Neural progenitor cell (in vitro differentiated cells): ENCODE data around the gene SLC37A1. TPM values are rescaled to one million over a fixed set of nuclear protein-coding genes. Genes with fewer than 3 reads are reported as not detected.

Experiments used
- DNase-seq: peaks from one replicate; pipeline ENCODE4 v3.0.0-alpha.2; 2016; ENCODE audit warnings: low spot score
- H2AFZ ChIP-seq: fragments of 200-600 bp; sonication (generic); replicated peaks from 2 replicates; pipeline ENCODE4 v1.6.1; 2016; ENCODE audit warnings: antibody characterized with exemption
- H3F3A ChIP-seq: fragments of 200-600 bp; sonication (generic); 2 replicates; pipeline ENCODE4 v1.6.1; 2016; ENCODE audit warnings: antibody characterized with exemption, low read depth
- H3K27ac ChIP-seq: fragments of 200-600 bp; sonication (generic); 2 replicates; pipeline ENCODE4 v1.5.1; 2016; ENCODE audit warnings: mild to moderate bottlenecking
- H3K27me3 ChIP-seq: fragments of 200-600 bp; sonication (generic); 2 replicates; pipeline ENCODE4 v1.6.1; 2016; ENCODE audit warnings: mild to moderate bottlenecking, moderate library complexity
- H3K36me3 ChIP-seq: fragments of 200-600 bp; sonication (generic); 2 replicates; pipeline ENCODE4 v1.5.1; 2016
- H3K4me1 ChIP-seq: fragments of 200-600 bp; sonication (generic); 2 replicates; pipeline ENCODE4 v1.6.1; 2016; ENCODE audit warnings: mixed run types
- H3K4me2 ChIP-seq: fragments of 200-600 bp; sonication (generic); 2 replicates; pipeline ENCODE4 v1.6.1; 2016
- H3K4me3 ChIP-seq: fragments of 200-600 bp; sonication (generic); 2 replicates; pipeline ENCODE4 v1.5.1; 2016
- H3K79me2 ChIP-seq: fragments of 200-600 bp; sonication (generic); 2 replicates; pipeline ENCODE4 v1.6.1; 2016; ENCODE audit warnings: low read depth
- H3K9ac ChIP-seq: fragments of 200-600 bp; sonication (generic); 2 replicates; pipeline ENCODE4 v1.6.1; 2016
- H3K9me3 ChIP-seq: fragments of 200-600 bp; sonication (generic); 2 replicates; pipeline ENCODE4 v1.5.1; 2016; ENCODE audit warnings: low read depth
- H4K20me1 ChIP-seq: fragments of 200-600 bp; sonication (generic); 2 replicates; pipeline ENCODE4 v1.6.1; 2016; ENCODE audit warnings: low read depth
- H3K27ac Mint-ChIP-seq: 3 replicates; pipeline ENCODE4 v1.8.0; 2021; ENCODE audit warnings: mixed read lengths
- H3K27me3 Mint-ChIP-seq: 2 replicates; pipeline ENCODE4 v1.8.0; 2022; ENCODE audit warnings: low read depth, mild to moderate bottlenecking, inconsistent platforms, moderate library complexity, mixed read lengths; ENCODE audit not compliant: insufficient read depth
- H3K36me3 Mint-ChIP-seq: 3 replicates; pipeline ENCODE4 v1.8.0; 2021; ENCODE audit warnings: mixed read lengths
- H3K4me1 Mint-ChIP-seq: 3 replicates; pipeline ENCODE4 v1.8.0; 2021; ENCODE audit warnings: mixed read lengths
- H3K4me3 Mint-ChIP-seq: 3 replicates; pipeline ENCODE4 v1.8.0; 2021; ENCODE audit warnings: mild to moderate bottlenecking, moderate library complexity, mixed read lengths
- H3K9me3 Mint-ChIP-seq: 3 replicates; pipeline ENCODE4 v1.8.0; 2020; ENCODE audit warnings: mixed read lengths
- EZH2 ChIP-seq: fragments of 200-600 bp; sonication (generic); IDR thresholded peaks from 2 replicates; pipeline ENCODE4 v1.6.1; 2017; ENCODE audit warnings: antibody characterized with exemption, mild to moderate bottlenecking, moderate library complexity
- EZH2phosphoT487 ChIP-seq: fragments of 200-600 bp; sonication (generic); IDR thresholded peaks from 2 replicates; pipeline ENCODE4 v1.6.1; 2017; ENCODE audit warnings: antibody characterized with exemption
- total RNA-seq: library from RNA; depleted of rRNA; stranded (reverse); fragments of >200 nt; gene quantifications from 2 replicates; pipeline ENCODE4 v1.2.3, GENCODE V29; 2015; ENCODE audit warnings: low replicate concordance
- TF ChIP-seq, protein P1 (sequence below): fragments of 200-600 bp; sonication (generic); IDR thresholded peaks from 2 replicates; pipeline ENCODE4 v1.5.1; 2017; ENCODE audit warnings: antibody characterized with exemption, mild to moderate bottlenecking

The SLC37A1 gene
- total RNA-seq, 1 donor from 2014 or later: 1.2 TPM

DNA sequence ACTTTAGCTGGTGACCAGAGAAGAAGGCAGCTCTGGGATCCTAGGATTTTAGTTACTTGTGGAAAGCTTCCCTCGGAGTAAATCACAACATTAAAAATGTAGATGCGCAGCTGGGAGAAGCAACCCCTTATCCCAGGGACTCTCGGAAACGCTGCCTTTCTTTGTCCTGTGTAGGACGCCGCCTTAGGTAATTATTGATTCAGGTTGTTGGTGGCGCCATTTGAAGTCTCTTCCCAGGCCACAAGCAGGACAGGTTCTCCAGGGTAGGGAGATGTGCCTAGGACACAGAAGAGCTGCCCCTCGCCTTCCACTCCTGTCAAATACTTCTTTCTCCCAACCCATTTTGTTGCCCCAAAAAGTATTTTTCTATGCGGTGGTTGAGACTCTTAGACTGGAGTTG is 10.3 kb downstream of the SLC37A1 start:
- H3K9ac ChIP-seq: no peak overlapping the region
- H3F3A ChIP-seq: peaks cover 15% of the 10 kb centered on the region
- H2AFZ ChIP-seq: peak overlapping the region; percentile 55
- H3K27ac Mint-ChIP-seq: peak overlapping the region; percentile 65
- peaks cover 37% of the 10 kb centered on the region for H3K4me1 ChIP-seq
- H3K4me2 ChIP-seq: peak overlapping the region; percentile 72
- peaks cover 3% of the 10 kb centered on the region for H3K27me3 Mint-ChIP-seq
- H3K4me3 ChIP-seq: no peak overlapping the region
- no peak for TF ChIP-seq EZH2phosphoT487
- TF ChIP-seq EZH2: no peak
- TF ChIP-seq, protein P1, sequence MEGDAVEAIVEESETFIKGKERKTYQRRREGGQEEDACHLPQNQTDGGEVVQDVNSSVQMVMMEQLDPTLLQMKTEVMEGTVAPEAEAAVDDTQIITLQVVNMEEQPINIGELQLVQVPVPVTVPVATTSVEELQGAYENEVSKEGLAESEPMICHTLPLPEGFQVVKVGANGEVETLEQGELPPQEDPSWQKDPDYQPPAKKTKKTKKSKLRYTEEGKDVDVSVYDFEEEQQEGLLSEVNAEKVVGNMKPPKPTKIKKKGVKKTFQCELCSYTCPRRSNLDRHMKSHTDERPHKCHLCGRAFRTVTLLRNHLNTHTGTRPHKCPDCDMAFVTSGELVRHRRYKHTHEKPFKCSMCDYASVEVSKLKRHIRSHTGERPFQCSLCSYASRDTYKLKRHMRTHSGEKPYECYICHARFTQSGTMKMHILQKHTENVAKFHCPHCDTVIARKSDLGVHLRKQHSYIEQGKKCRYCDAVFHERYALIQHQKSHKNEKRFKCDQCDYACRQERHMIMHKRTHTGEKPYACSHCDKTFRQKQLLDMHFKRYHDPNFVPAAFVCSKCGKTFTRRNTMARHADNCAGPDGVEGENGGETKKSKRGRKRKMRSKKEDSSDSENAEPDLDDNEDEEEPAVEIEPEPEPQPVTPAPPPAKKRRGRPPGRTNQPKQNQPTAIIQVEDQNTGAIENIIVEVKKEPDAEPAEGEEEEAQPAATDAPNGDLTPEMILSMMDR: no peak
- no peaks in the 10 kb centered on the region for H3K9me3 Mint-ChIP-seq
- DNase-seq: no peak
- no peaks in the 10 kb centered on the region for H3K36me3 ChIP-seq
- H3K9me3 ChIP-seq: no peaks in the 10 kb centered on the region
- no peaks in the 10 kb centered on the region for H3K27me3 ChIP-seq
- H3K4me3 Mint-ChIP-seq: peak overlapping the region; percentile 75
- H3K4me1 Mint-ChIP-seq: peaks cover 49% of the 10 kb centered on the region
- H4K20me1 ChIP-seq: no peaks in the 10 kb centered on the region
- H3K36me3 Mint-ChIP-seq: no peaks in the 10 kb centered on the region
- H3K79me2 ChIP-seq: no peaks in the 10 kb centered on the region
- H3K27ac ChIP-seq: peak overlapping the region; percentile 57

- H3K79me2 ChIP-seq: no peaks in the 10 kb centered on the region
- H3K4me2 ChIP-seq: peak overlapping the region; percentile 72
- Mint-ChIP-seq H3K9me3 (no peaks in the 10 kb centered on the region), H3K4me3 (peak overlapping the region; percentile 75), H3K27me3 (peaks cover 3% of the 10 kb centered on the region), H3K4me1 (peaks cover 49% of the 10 kb centered on the region), H3K36me3 (no peaks in the 10 kb centered on the region), H3K27ac (peak overlapping the region; percentile 65)
- H3K27ac ChIP-seq: peak overlapping the region; percentile 57
- no peaks in the 10 kb centered on the region for H3K36me3 ChIP-seq
- H3F3A ChIP-seq: peaks cover 15% of the 10 kb centered on the region
- H4K20me1 ChIP-seq: no peaks in the 10 kb centered on the region
- no peak overlapping the region for H3K9ac ChIP-seq
- TF ChIP-seq EZH2 (no peak), EZH2phosphoT487 (no peak)
- TF ChIP-seq, protein P1: no peak
- H2AFZ ChIP-seq: peak overlapping the region; percentile 55
- no peaks in the 10 kb centered on the region for H3K27me3 ChIP-seq
- peaks cover 37% of the 10 kb centered on the region for H3K4me1 ChIP-seq
- peak; percentile 75 for DNase-seq
- no peaks in the 10 kb centered on the region for H3K9me3 ChIP-seq
- peak overlapping the region; percentile 30 for H3K4me3 ChIP-seq
Observed at GRCh38 chr21:42524341-42525028, 10.8 kb downstream of the SLC37A1 start.

DNA sequence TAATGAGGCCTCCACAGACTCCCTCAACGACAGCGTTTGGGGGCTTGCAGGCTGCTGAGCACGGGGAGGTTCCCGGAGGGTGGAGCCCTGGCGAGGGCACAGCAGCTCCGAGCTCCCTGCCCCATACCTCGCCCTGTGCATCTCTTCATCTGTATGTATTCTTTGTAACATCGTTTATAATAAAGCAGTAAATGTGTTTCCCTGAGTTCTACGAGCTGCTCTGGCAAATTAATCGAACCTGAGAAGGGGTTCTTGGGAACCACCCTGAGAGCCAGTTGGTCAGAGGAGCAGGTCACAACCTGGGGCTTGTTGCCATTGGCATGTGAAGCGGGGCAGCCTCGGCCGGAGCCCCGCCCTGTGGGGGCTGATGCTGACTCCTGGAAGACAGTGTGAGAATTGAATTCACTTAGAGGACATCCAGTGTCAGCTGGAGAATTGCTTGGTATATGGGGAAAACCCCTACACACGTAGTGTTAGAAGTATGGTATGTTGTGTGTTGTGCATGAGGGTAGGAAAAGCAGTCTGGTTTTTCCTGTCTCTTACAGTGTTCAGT is 11.5 kb downstream of the SLC37A1 start:
- Histone ChIP-seq H3K9me3 (no peaks in the 10 kb centered on the region), H3F3A (peaks cover 15% of the 10 kb centered on the region), H3K4me3 (peak overlapping the region; percentile 30), H3K36me3 (no peaks in the 10 kb centered on the region), H3K27ac (no peak overlapping the region), H3K27me3 (no peaks in the 10 kb centered on the region), H3K9ac (no peak overlapping the region), H3K79me2 (no peaks in the 10 kb centered on the region), H3K4me2 (peak overlapping the region; percentile 72), H4K20me1 (no peaks in the 10 kb centered on the region), H2AFZ (peak overlapping the region; percentile 55), H3K4me1 (peaks cover 37% of the 10 kb centered on the region)
- peak; percentile 54 for DNase-seq
- Mint-ChIP-seq H3K4me1 (peaks cover 51% of the 10 kb centered on the region), H3K36me3 (no peaks in the 10 kb centered on the region), H3K27ac (peak overlapping the region; percentile 28), H3K27me3 (no peaks in the 10 kb centered on the region), H3K9me3 (no peaks in the 10 kb centered on the region), H3K4me3 (peak overlapping the region; percentile 75)
- TF ChIP-seq, protein P1: no peak
- TF ChIP-seq EZH2phosphoT487: no peak
- TF ChIP-seq EZH2: no peak
